ENCODE measurements around the gene PLEKHH1. TPM values are rescaled to one million over a fixed set of nuclear protein-coding genes. Genes with fewer than 3 reads are reported as not detected.

Gene PLEKHH1
- total RNA-seq, 2 experiments from 2014 or later = 0.16 to 0.53 TPM

GRCh38 chr14:67557118-67557517, 24.0 kb downstream of the PLEKHH1 start:
- no peak overlapping the region for H3K27ac ChIP-seq (ENCODE audit: low read depth in 1 of 2, low read length in 2 of 2)
- peaks cover 0 to 2% of the 10 kb centered on the region in 2 experiments for H3K27me3 ChIP-seq (ENCODE audit: control insufficient read depth in 1 of 2, insufficient read depth in 2 of 2, low read length in 2 of 2)
- intact Hi-C loops (cut with DNase I, micrococcal nuclease) = no loop called here
- H3K36me3 Mint-ChIP-seq (ENCODE audit: low read depth) = no peaks in the 10 kb centered on the region
- DNase-seq (no peak), ATAC-seq (ENCODE audit: poor library complexity) (no peak)
- H3K36me3 ChIP-seq (ENCODE audit: insufficient read depth, low read length) = no peaks in the 10 kb centered on the region
- no peak overlapping the region for H3K4me3 Mint-ChIP-seq
- H3K4me1 Mint-ChIP-seq (ENCODE audit: low read depth) = no peaks in the 10 kb centered on the region
- CTCF ChIA-PET = no interaction called here
- no peak overlapping the region for H3K27ac Mint-ChIP-seq
- POLR2A ChIA-PET = no interaction called here
- no peaks in the 10 kb centered on the region for H3K4me1 ChIP-seq (ENCODE audit: insufficient read depth, low read length)
- no peak for TF ChIP-seq CTCF (IDR thresholded peaks at IDR 0.05)
- no peaks in the 10 kb centered on the region for H3K9me3 Mint-ChIP-seq
- no peaks in the 10 kb centered on the region for H3K9me3 ChIP-seq (ENCODE audit: control insufficient read depth in 1 of 2, insufficient read depth in 1 of 2, low read length in 2 of 2)
- H3K4me3 ChIP-seq (ENCODE audit: low read length) = no peak overlapping the region
- H3K27me3 Mint-ChIP-seq = peaks cover 5% of the 10 kb centered on the region

- Mint-ChIP-seq H3K27me3 (peaks cover 5% of the 10 kb centered on the region), H3K4me3 (no peak overlapping the region), H3K4me1 (ENCODE audit: low read depth) (no peaks in the 10 kb centered on the region), H3K27ac (no peak overlapping the region), H3K9me3 (no peaks in the 10 kb centered on the region), H3K36me3 (ENCODE audit: low read depth) (no peaks in the 10 kb centered on the region)
- Histone ChIP-seq H3K4me1 (ENCODE audit: insufficient read depth, low read length) (no peaks in the 10 kb centered on the region), H3K36me3 (ENCODE audit: insufficient read depth, low read length) (no peaks in the 10 kb centered on the region), H3K27me3 (ENCODE audit: control insufficient read depth in 1 of 2, insufficient read depth in 2 of 2, low read length in 2 of 2) (peaks cover 0 to 2% of the 10 kb centered on the region in 2 experiments), H3K4me3 (ENCODE audit: low read length) (no peak overlapping the region), H3K9me3 (ENCODE audit: control insufficient read depth in 1 of 2, insufficient read depth in 1 of 2, low read length in 2 of 2) (no peaks in the 10 kb centered on the region), H3K27ac (ENCODE audit: low read depth in 1 of 2, low read length in 2 of 2) (no peak overlapping the region)
- ChIA-PET CTCF (no interaction called here), POLR2A (no interaction called here)
- intact Hi-C loops (cut with DNase I, micrococcal nuclease) = no loop called here
- TF ChIP-seq CTCF (IDR thresholded peaks at IDR 0.05) = no peak
- no peak for DNase-seq
- no peak for ATAC-seq (ENCODE audit: poor library complexity)
These were observed 24.6 kb downstream of the PLEKHH1 start for GRCh38 chr14:67557656-67558055.

GRCh38 chr14:67559639-67560038, 26.5 kb downstream of the PLEKHH1 start:
- no peak for DNase-seq
- ChIA-PET CTCF (interaction anchor here (0.5 kb wide), 2 partner anchors 114 to 1303 kb away, joined by 3 read pairs; no protein-coding TSS in a partner anchor), POLR2A (no interaction called here)
- Histone ChIP-seq H3K9me3 (ENCODE audit: control insufficient read depth in 1 of 2, insufficient read depth in 1 of 2, low read length in 2 of 2) (no peaks in the 10 kb centered on the region), H3K4me3 (ENCODE audit: low read length) (no peak overlapping the region), H3K27ac (ENCODE audit: low read depth in 1 of 2, low read length in 2 of 2) (no peak overlapping the region), H3K36me3 (ENCODE audit: insufficient read depth, low read length) (no peaks in the 10 kb centered on the region), H3K27me3 (ENCODE audit: control insufficient read depth in 1 of 2, insufficient read depth in 2 of 2, low read length in 2 of 2) (peaks cover 0 to 2% of the 10 kb centered on the region in 2 experiments), H3K4me1 (ENCODE audit: insufficient read depth, low read length) (no peaks in the 10 kb centered on the region)
- Mint-ChIP-seq H3K4me1 (ENCODE audit: low read depth) (no peaks in the 10 kb centered on the region), H3K9me3 (no peaks in the 10 kb centered on the region), H3K27ac (no peak overlapping the region), H3K27me3 (no peaks in the 10 kb centered on the region), H3K4me3 (no peak overlapping the region), H3K36me3 (ENCODE audit: low read depth) (no peaks in the 10 kb centered on the region)
- no peak for ATAC-seq (ENCODE audit: poor library complexity)
- intact Hi-C loops (cut with DNase I, micrococcal nuclease) = no loop called here
- TF ChIP-seq CTCF (IDR thresholded peaks at IDR 0.05) = no peak

Measured in CD4-positive, alpha-beta T cell (primary cell).